HCT116 (cell line): ENCODE data around the gene CPT1B. TPM values are rescaled to one million over a fixed set of nuclear protein-coding genes. Genes with fewer than 3 reads are reported as not detected.

Experiments
- ATAC-seq: fragments of 200-7000 bp; cut with Tn5 transposase; 2 replicates; pipeline ENCODE4 v1.9.1; 2020; ENCODE audit warnings: mild to moderate bottlenecking, moderate library complexity
- BruUV-seq: library from RNA; stranded (reverse); fragments of 400-500 nt; replicated peaks from 2 replicates; lab custom pipeline; 2021; lab: Mats Ljungman, UMichigan
- CTCF ChIA-PET: fragments of 300-600 bp; sonication (Branson Sonifier 250); formaldehyde crosslinking; loops from one replicate; lab custom pipeline; 2021; ENCODE audit warnings: antibody characterized with exemption; lab: Charles Lee
- POLR2A ChIA-PET: fragments of 300-600, 350-600 bp; sonication (Branson Sonifier 250); formaldehyde crosslinking; loops from one replicate; lab custom pipeline; 2021; ENCODE audit warnings: antibody characterized with exemption; lab: Charles Lee
- RAD21 ChIA-PET, 2 experiments: fragments of 300-600 bp; sonication (Branson Sonifier 250); formaldehyde crosslinking; loops; one replicate each; lab custom pipeline; 2023; ENCODE audit warnings: low total read pairs in 2 of 2; ENCODE audit not compliant: uncharacterized antibody in 2 of 2, unreplicated experiment in 2 of 2, low non-redundant PET in 1 of 2; lab: Charles Lee
- DNase-seq: peaks from one replicate; pipeline ENCODE4 v3.0.0-alpha.2; 2010; ENCODE audit warnings: low read depth, low spot score
- H2AFZ ChIP-seq: fragments of 200-600 bp; shearing (Covaris generic), sonication (generic); 2 replicates; pipeline ENCODE4 v1.6.1; 2017; ENCODE audit warnings: low read depth, mixed run types, mixed read lengths, antibody characterized with exemption, low read length; ENCODE audit not compliant: poor library complexity, severe bottlenecking
- H3K27ac ChIP-seq: 2 replicates; pipeline ENCODE4 v1.5.1; 2012; ENCODE audit warnings: low read depth, low read length
- H3K27me3 ChIP-seq: fragments of 200-600 bp; sonication (generic); 2 replicates; pipeline ENCODE4 v1.6.1; 2016; ENCODE audit warnings: mixed run types, low read length, mixed read lengths; ENCODE audit not compliant: insufficient read depth
- H3K36me3 ChIP-seq, 2 experiments: fragments of 200-500 bp in 1 of 2; fragments of 200-600 bp in 1 of 2; sonication (Bioruptor generic) in 1 of 2; sonication (generic) in 1 of 2; 2 replicates each; pipeline versions ENCODE4 v1.5.1 to v1.6.1; 2014 to 2016; ENCODE audit warnings: low read length in 2 of 2, inconsistent platforms in 1 of 2, mixed read lengths in 1 of 2, mixed run types in 1 of 2; ENCODE audit not compliant: insufficient read depth in 2 of 2, control insufficient read depth in 1 of 2
- H3K4me1 ChIP-seq, 2 experiments: fragments of 200-600 bp in 1 of 2; sonication (generic) in 1 of 2; 2 replicates each; pipeline versions ENCODE4 v1.5.1 to v1.6.1; 2012 to 2017; ENCODE audit warnings: low read length in 2 of 2, inconsistent platforms in 1 of 2, mild to moderate bottlenecking in 1 of 2, mixed read lengths in 1 of 2, mixed run types in 1 of 2, moderate library complexity in 1 of 2; ENCODE audit not compliant: insufficient read depth in 2 of 2, control insufficient read depth in 1 of 2
- H3K4me2 ChIP-seq: fragments of 200-600 bp; sonication (generic); 2 replicates; pipeline ENCODE4 v1.6.1; 2017; ENCODE audit warnings: mixed run types, low read length, mixed read lengths
- H3K4me3 ChIP-seq, 2 experiments: fragments of 200-600 bp in 1 of 2; sonication (generic) in 1 of 2; replicated peaks in 1 of 2; 2 replicates each; pipeline ENCODE4 v1.5.1; 2011 to 2016; ENCODE audit warnings: low read length in 2 of 2, control low read depth in 1 of 2, low read depth in 1 of 2, mild to moderate bottlenecking in 1 of 2, mixed read lengths in 1 of 2, mixed run types in 1 of 2
- H3K79me2 ChIP-seq: fragments of 200-600 bp; sonication (generic); 2 replicates; pipeline ENCODE4 v1.6.1; 2017; ENCODE audit warnings: mild to moderate bottlenecking, mixed run types, low read length, moderate library complexity, mixed read lengths; ENCODE audit not compliant: insufficient read depth
- H3K9ac ChIP-seq: fragments of 200-600 bp; sonication (generic); 2 replicates; pipeline ENCODE4 v1.6.1; 2016; ENCODE audit warnings: low read length, mixed read lengths
- H3K9me2 ChIP-seq: fragments of 200-600 bp; sonication (generic), shearing (Covaris generic); 2 replicates; pipeline ENCODE4 v1.6.1; 2017; ENCODE audit warnings: mixed run types, mild to moderate bottlenecking, moderate library complexity; ENCODE audit not compliant: insufficient read depth
- H3K9me3 ChIP-seq, 2 experiments: fragments of 200-500 bp in 1 of 2; fragments of 200-600 bp in 1 of 2; sonication (Bioruptor generic) in 1 of 2; sonication (generic) in 1 of 2; 2 replicates each; pipeline ENCODE4 v1.6.1; 2014 to 2017; ENCODE audit warnings: low read length in 2 of 2, mixed read lengths in 2 of 2, inconsistent platforms in 1 of 2, low read depth in 1 of 2, mild to moderate bottlenecking in 1 of 2, mixed run types in 1 of 2, moderate library complexity in 1 of 2; ENCODE audit not compliant: control insufficient read depth in 1 of 2, insufficient read depth in 1 of 2
- H4K20me1 ChIP-seq: fragments of 200-600 bp; sonication (generic), shearing (Covaris generic); 2 replicates; pipeline ENCODE4 v1.6.1; 2017; ENCODE audit warnings: mixed run types, mild to moderate bottlenecking, moderate library complexity; ENCODE audit not compliant: insufficient read depth
- CBX3 ChIP-seq: IDR thresholded peaks from 2 replicates; pipeline ENCODE4 v1.6.1; 2012; ENCODE audit warnings: low read depth
- EZH2 ChIP-seq: fragments of 200-600 bp; sonication (generic); IDR thresholded peaks from 2 replicates; pipeline ENCODE4 v1.6.1; 2017; ENCODE audit warnings: antibody characterized with exemption, mixed run types
- POLR2A ChIP-seq: IDR thresholded peaks from 2 replicates; pipeline ENCODE4 v1.7.0; 2011; ENCODE audit warnings: borderline replicate concordance; ENCODE audit not compliant: insufficient read depth, insufficient read length; ENCODE audit errors: extremely low read depth
- POLR2AphosphoS5 ChIP-seq: IDR thresholded peaks from 2 replicates; pipeline ENCODE4 v1.6.1; 2011; ENCODE audit warnings: mild to moderate bottlenecking, low read depth, low read length, moderate library complexity
- SRF ChIP-seq: IDR thresholded peaks from 2 replicates; pipeline ENCODE4 v1.6.1; 2012; ENCODE audit warnings: low read depth
- TCF7L2 ChIP-seq: IDR thresholded peaks from 2 replicates; pipeline ENCODE4 v1.7.0; 2011; ENCODE audit warnings: borderline replicate concordance, inconsistent platforms; ENCODE audit not compliant: insufficient read depth, insufficient read length; ENCODE audit errors: extremely low read depth
- YY1 ChIP-seq: IDR thresholded peaks from 2 replicates; pipeline ENCODE4 v1.6.1; 2011; ENCODE audit warnings: low read length, low read depth, moderate library complexity, mild to moderate bottlenecking; ENCODE audit not compliant: insufficient replicate concordance; ENCODE audit errors: extremely low read depth
- ZFX ChIP-seq: fragments of 450-650 bp; IDR thresholded peaks from 2 replicates; pipeline ENCODE4 v1.6.1; 2017
- ZNF274 ChIP-seq: fragments of 200-500 bp; sonication (Bioruptor generic); IDR thresholded peaks from 2 replicates; pipeline ENCODE4 v1.6.1; 2014; ENCODE audit warnings: mild to moderate bottlenecking, low read depth, low read length, inconsistent platforms
- intact Hi-C: fragments of 100-400 bp; cut with micrococcal nuclease; formaldehyde crosslinking; loops from 2 replicates; pipeline ENCODE4 v1.10.0; 2022
- total RNA-seq: library from RNA; stranded (reverse); gene quantifications from one replicate; pipeline ENCODE4 v1.2.1, GENCODE V29; 2021; ENCODE audit not compliant: unreplicated experiment
- TF ChIP-seq, protein P1 (sequence below): IDR thresholded peaks from 2 replicates; pipeline ENCODE4 v1.6.1; 2011; ENCODE audit warnings: mild to moderate bottlenecking, low read length, moderate library complexity; ENCODE audit not compliant: insufficient replicate concordance; ENCODE audit errors: extremely low read depth
- TF ChIP-seq, protein P2 (sequence below): IDR thresholded peaks from 2 replicates; pipeline ENCODE4 v1.6.1; 2012; ENCODE audit warnings: low read depth
- TF ChIP-seq, protein P3 (sequence below): IDR thresholded peaks from 2 replicates; pipeline ENCODE4 v1.6.1; 2012

The CPT1B gene
- total RNA-seq, 1 experiment from 2014 or later, result 35.1 TPM

GRCh38 chr22:50553310-50553709 lies 24.9 kb downstream of the CPT1B start:
- H3K9ac ChIP-seq, result no peak overlapping the region
- intact Hi-C loops, result no loop called here
- TF ChIP-seq POLR2A, result no peak
- TF ChIP-seq CBX3, result no peak
- TF ChIP-seq POLR2AphosphoS5, result no peak
- no peak for TF ChIP-seq ZFX
- no peak for TF ChIP-seq EZH2
- no peak for TF ChIP-seq YY1
- TF ChIP-seq, protein P1, sequence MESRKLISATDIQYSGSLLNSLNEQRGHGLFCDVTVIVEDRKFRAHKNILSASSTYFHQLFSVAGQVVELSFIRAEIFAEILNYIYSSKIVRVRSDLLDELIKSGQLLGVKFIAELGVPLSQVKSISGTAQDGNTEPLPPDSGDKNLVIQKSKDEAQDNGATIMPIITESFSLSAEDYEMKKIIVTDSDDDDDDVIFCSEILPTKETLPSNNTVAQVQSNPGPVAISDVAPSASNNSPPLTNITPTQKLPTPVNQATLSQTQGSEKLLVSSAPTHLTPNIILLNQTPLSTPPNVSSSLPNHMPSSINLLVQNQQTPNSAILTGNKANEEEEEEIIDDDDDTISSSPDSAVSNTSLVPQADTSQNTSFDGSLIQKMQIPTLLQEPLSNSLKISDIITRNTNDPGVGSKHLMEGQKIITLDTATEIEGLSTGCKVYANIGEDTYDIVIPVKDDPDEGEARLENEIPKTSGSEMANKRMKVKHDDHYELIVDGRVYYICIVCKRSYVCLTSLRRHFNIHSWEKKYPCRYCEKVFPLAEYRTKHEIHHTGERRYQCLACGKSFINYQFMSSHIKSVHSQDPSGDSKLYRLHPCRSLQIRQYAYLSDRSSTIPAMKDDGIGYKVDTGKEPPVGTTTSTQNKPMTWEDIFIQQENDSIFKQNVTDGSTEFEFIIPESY, result no peak
- TF ChIP-seq, protein P2, sequence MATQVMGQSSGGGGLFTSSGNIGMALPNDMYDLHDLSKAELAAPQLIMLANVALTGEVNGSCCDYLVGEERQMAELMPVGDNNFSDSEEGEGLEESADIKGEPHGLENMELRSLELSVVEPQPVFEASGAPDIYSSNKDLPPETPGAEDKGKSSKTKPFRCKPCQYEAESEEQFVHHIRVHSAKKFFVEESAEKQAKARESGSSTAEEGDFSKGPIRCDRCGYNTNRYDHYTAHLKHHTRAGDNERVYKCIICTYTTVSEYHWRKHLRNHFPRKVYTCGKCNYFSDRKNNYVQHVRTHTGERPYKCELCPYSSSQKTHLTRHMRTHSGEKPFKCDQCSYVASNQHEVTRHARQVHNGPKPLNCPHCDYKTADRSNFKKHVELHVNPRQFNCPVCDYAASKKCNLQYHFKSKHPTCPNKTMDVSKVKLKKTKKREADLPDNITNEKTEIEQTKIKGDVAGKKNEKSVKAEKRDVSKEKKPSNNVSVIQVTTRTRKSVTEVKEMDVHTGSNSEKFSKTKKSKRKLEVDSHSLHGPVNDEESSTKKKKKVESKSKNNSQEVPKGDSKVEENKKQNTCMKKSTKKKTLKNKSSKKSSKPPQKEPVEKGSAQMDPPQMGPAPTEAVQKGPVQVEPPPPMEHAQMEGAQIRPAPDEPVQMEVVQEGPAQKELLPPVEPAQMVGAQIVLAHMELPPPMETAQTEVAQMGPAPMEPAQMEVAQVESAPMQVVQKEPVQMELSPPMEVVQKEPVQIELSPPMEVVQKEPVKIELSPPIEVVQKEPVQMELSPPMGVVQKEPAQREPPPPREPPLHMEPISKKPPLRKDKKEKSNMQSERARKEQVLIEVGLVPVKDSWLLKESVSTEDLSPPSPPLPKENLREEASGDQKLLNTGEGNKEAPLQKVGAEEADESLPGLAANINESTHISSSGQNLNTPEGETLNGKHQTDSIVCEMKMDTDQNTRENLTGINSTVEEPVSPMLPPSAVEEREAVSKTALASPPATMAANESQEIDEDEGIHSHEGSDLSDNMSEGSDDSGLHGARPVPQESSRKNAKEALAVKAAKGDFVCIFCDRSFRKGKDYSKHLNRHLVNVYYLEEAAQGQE, result no peak
- TF ChIP-seq ZNF274, result no peak
- TF ChIP-seq TCF7L2, result no peak
- TF ChIP-seq, protein P3, sequence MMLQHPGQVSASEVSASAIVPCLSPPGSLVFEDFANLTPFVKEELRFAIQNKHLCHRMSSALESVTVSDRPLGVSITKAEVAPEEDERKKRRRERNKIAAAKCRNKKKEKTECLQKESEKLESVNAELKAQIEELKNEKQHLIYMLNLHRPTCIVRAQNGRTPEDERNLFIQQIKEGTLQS, result no peak
- no peak for TF ChIP-seq SRF
- H3K4me1 ChIP-seq, result no peaks in the 10 kb centered on the region
- no TSS peak for BruUV-seq
- no peaks in the 10 kb centered on the region for H3K9me2 ChIP-seq
- no peaks in the 10 kb centered on the region for H3K27me3 ChIP-seq
- no peaks in the 10 kb centered on the region for H4K20me1 ChIP-seq
- H3K36me3 ChIP-seq, result no peaks in the 10 kb centered on the region
- no peak for DNase-seq
- ATAC-seq, result no peak
- no peaks in the 10 kb centered on the region for H3K9me3 ChIP-seq
- RAD21 ChIA-PET, result no interaction called here
- POLR2A ChIA-PET, result no interaction called here
- H3K79me2 ChIP-seq, result no peaks in the 10 kb centered on the region
- no peak overlapping the region for H3K4me3 ChIP-seq
- H3K27ac ChIP-seq, result no peak overlapping the region
- CTCF ChIA-PET, result no interaction called here
- no peak overlapping the region for H2AFZ ChIP-seq
- H3K4me2 ChIP-seq, result no peak overlapping the region
